ENCODE results near the gene MBD5.

DNA sequence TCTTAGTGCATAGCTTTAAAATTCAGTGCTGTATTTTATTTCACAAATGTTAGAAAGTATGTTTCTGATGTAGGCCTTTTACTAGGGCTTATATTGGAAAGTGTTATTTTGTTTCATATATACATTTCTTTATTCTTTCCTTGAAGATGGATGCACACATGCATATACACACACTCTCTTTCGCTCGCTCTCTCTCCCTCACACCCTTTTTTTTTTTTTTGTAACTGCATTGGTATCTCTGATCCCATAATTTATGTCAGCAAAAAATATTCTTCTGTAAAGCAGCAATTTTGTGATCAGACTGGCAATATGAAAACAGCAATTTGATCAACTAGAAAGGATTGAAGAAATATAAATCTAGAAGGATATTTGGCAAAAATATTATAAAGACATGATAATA is 2.0 kb downstream of the MBD5 start:
- TF ChIP-seq, protein P1, sequence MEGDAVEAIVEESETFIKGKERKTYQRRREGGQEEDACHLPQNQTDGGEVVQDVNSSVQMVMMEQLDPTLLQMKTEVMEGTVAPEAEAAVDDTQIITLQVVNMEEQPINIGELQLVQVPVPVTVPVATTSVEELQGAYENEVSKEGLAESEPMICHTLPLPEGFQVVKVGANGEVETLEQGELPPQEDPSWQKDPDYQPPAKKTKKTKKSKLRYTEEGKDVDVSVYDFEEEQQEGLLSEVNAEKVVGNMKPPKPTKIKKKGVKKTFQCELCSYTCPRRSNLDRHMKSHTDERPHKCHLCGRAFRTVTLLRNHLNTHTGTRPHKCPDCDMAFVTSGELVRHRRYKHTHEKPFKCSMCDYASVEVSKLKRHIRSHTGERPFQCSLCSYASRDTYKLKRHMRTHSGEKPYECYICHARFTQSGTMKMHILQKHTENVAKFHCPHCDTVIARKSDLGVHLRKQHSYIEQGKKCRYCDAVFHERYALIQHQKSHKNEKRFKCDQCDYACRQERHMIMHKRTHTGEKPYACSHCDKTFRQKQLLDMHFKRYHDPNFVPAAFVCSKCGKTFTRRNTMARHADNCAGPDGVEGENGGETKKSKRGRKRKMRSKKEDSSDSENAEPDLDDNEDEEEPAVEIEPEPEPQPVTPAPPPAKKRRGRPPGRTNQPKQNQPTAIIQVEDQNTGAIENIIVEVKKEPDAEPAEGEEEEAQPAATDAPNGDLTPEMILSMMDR (optimal IDR thresholded peaks at IDR 0.05 in 1 of 3, IDR thresholded peaks at IDR 0.05 in 1 of 3, conservative IDR thresholded peaks at IDR 0.05 in 1 of 3; ENCODE audit: extremely low read depth in 1 of 3, insufficient read depth in 2 of 3, low read length in 3 of 3), result no peak
- no peak for TF ChIP-seq EZH2 (IDR thresholded peaks at IDR 0.05; ENCODE audit: low read length)
